HCT116 (cell line): ENCODE results near the gene RNF212. TPM values are rescaled to one million over a fixed set of nuclear protein-coding genes. Genes with fewer than 3 reads are reported as not detected.

Source experiments
- ATAC-seq: fragments of 200-7000 bp; cut with Tn5 transposase; 2 replicates; pipeline ENCODE4 v1.9.1; 2020; ENCODE audit warnings: mild to moderate bottlenecking, moderate library complexity
- BruUV-seq: library from RNA; stranded (reverse); fragments of 400-500 nt; replicated peaks from 2 replicates; lab custom pipeline; 2021; lab: Mats Ljungman, UMichigan
- CTCF ChIA-PET: fragments of 300-600 bp; sonication (Branson Sonifier 250); formaldehyde crosslinking; loops from one replicate; lab custom pipeline; 2021; ENCODE audit warnings: antibody characterized with exemption; lab: Charles Lee
- POLR2A ChIA-PET: fragments of 300-600, 350-600 bp; sonication (Branson Sonifier 250); formaldehyde crosslinking; loops from one replicate; lab custom pipeline; 2021; ENCODE audit warnings: antibody characterized with exemption; lab: Charles Lee
- RAD21 ChIA-PET, 2 experiments: fragments of 300-600 bp; sonication (Branson Sonifier 250); formaldehyde crosslinking; loops; one replicate each; lab custom pipeline; 2023; ENCODE audit warnings: low total read pairs in 2 of 2; ENCODE audit not compliant: uncharacterized antibody in 2 of 2, unreplicated experiment in 2 of 2, low non-redundant PET in 1 of 2; lab: Charles Lee
- DNase-seq: peaks from one replicate; pipeline ENCODE4 v3.0.0-alpha.2; 2010; ENCODE audit warnings: low read depth, low spot score
- H2AFZ ChIP-seq: fragments of 200-600 bp; shearing (Covaris generic), sonication (generic); 2 replicates; pipeline ENCODE4 v1.6.1; 2017; ENCODE audit warnings: low read depth, mixed run types, mixed read lengths, antibody characterized with exemption, low read length; ENCODE audit not compliant: poor library complexity, severe bottlenecking
- H3K27ac ChIP-seq: 2 replicates; pipeline ENCODE4 v1.5.1; 2012; ENCODE audit warnings: low read depth, low read length
- H3K27me3 ChIP-seq: fragments of 200-600 bp; sonication (generic); 2 replicates; pipeline ENCODE4 v1.6.1; 2016; ENCODE audit warnings: mixed run types, low read length, mixed read lengths; ENCODE audit not compliant: insufficient read depth
- H3K36me3 ChIP-seq, 2 experiments: fragments of 200-500 bp in 1 of 2; fragments of 200-600 bp in 1 of 2; sonication (Bioruptor generic) in 1 of 2; sonication (generic) in 1 of 2; 2 replicates each; pipeline versions ENCODE4 v1.5.1 to v1.6.1; 2014 to 2016; ENCODE audit warnings: low read length in 2 of 2, inconsistent platforms in 1 of 2, mixed read lengths in 1 of 2, mixed run types in 1 of 2; ENCODE audit not compliant: insufficient read depth in 2 of 2, control insufficient read depth in 1 of 2
- H3K4me1 ChIP-seq, 2 experiments: fragments of 200-600 bp in 1 of 2; sonication (generic) in 1 of 2; 2 replicates each; pipeline versions ENCODE4 v1.5.1 to v1.6.1; 2012 to 2017; ENCODE audit warnings: low read length in 2 of 2, inconsistent platforms in 1 of 2, mild to moderate bottlenecking in 1 of 2, mixed read lengths in 1 of 2, mixed run types in 1 of 2, moderate library complexity in 1 of 2; ENCODE audit not compliant: insufficient read depth in 2 of 2, control insufficient read depth in 1 of 2
- H3K4me2 ChIP-seq: fragments of 200-600 bp; sonication (generic); 2 replicates; pipeline ENCODE4 v1.6.1; 2017; ENCODE audit warnings: mixed run types, low read length, mixed read lengths
- H3K4me3 ChIP-seq, 2 experiments: fragments of 200-600 bp in 1 of 2; sonication (generic) in 1 of 2; replicated peaks in 1 of 2; 2 replicates each; pipeline ENCODE4 v1.5.1; 2011 to 2016; ENCODE audit warnings: low read length in 2 of 2, control low read depth in 1 of 2, low read depth in 1 of 2, mild to moderate bottlenecking in 1 of 2, mixed read lengths in 1 of 2, mixed run types in 1 of 2
- H3K79me2 ChIP-seq: fragments of 200-600 bp; sonication (generic); 2 replicates; pipeline ENCODE4 v1.6.1; 2017; ENCODE audit warnings: mild to moderate bottlenecking, mixed run types, low read length, moderate library complexity, mixed read lengths; ENCODE audit not compliant: insufficient read depth
- H3K9ac ChIP-seq: fragments of 200-600 bp; sonication (generic); 2 replicates; pipeline ENCODE4 v1.6.1; 2016; ENCODE audit warnings: low read length, mixed read lengths
- H3K9me2 ChIP-seq: fragments of 200-600 bp; sonication (generic), shearing (Covaris generic); 2 replicates; pipeline ENCODE4 v1.6.1; 2017; ENCODE audit warnings: mixed run types, mild to moderate bottlenecking, moderate library complexity; ENCODE audit not compliant: insufficient read depth
- H3K9me3 ChIP-seq, 2 experiments: fragments of 200-500 bp in 1 of 2; fragments of 200-600 bp in 1 of 2; sonication (Bioruptor generic) in 1 of 2; sonication (generic) in 1 of 2; 2 replicates each; pipeline ENCODE4 v1.6.1; 2014 to 2017; ENCODE audit warnings: low read length in 2 of 2, mixed read lengths in 2 of 2, inconsistent platforms in 1 of 2, low read depth in 1 of 2, mild to moderate bottlenecking in 1 of 2, mixed run types in 1 of 2, moderate library complexity in 1 of 2; ENCODE audit not compliant: control insufficient read depth in 1 of 2, insufficient read depth in 1 of 2
- H4K20me1 ChIP-seq: fragments of 200-600 bp; sonication (generic), shearing (Covaris generic); 2 replicates; pipeline ENCODE4 v1.6.1; 2017; ENCODE audit warnings: mixed run types, mild to moderate bottlenecking, moderate library complexity; ENCODE audit not compliant: insufficient read depth
- ATF3 ChIP-seq: IDR thresholded peaks from 2 replicates; pipeline ENCODE4 v1.6.1; 2012
- CBX3 ChIP-seq: IDR thresholded peaks from 2 replicates; pipeline ENCODE4 v1.6.1; 2012; ENCODE audit warnings: low read depth
- CEBPB ChIP-seq: IDR thresholded peaks from 2 replicates; pipeline ENCODE4 v1.6.1; 2012; ENCODE audit warnings: low read depth
- CTCF ChIP-seq, 3 experiments: fragments of 200-600 bp in 1 of 3; sonication (generic) in 1 of 3; IDR thresholded peaks in 2 of 3; conservative IDR thresholded peaks in 1 of 3; 2 replicates each; pipeline ENCODE4 v1.5.1; 2012 to 2017; ENCODE audit warnings: low read depth in 2 of 3, low read length in 2 of 3, antibody characterized with exemption in 1 of 3, borderline replicate concordance in 1 of 3, control low read depth in 1 of 3, mild to moderate bottlenecking in 1 of 3, mixed read lengths in 1 of 3, mixed run types in 1 of 3, moderate library complexity in 1 of 3; ENCODE audit not compliant: insufficient read depth in 1 of 3
- ELF1 ChIP-seq: IDR thresholded peaks from 2 replicates; pipeline ENCODE4 v1.6.1; 2012; ENCODE audit warnings: low read depth, borderline replicate concordance
- JUND ChIP-seq: IDR thresholded peaks from 2 replicates; pipeline ENCODE4 v1.6.1; 2012
- MAX ChIP-seq: IDR thresholded peaks from 2 replicates; pipeline ENCODE4 v1.6.1; 2012
- POLR2A ChIP-seq: IDR thresholded peaks from 2 replicates; pipeline ENCODE4 v1.7.0; 2011; ENCODE audit warnings: borderline replicate concordance; ENCODE audit not compliant: insufficient read depth, insufficient read length; ENCODE audit errors: extremely low read depth
- POLR2AphosphoS5 ChIP-seq: IDR thresholded peaks from 2 replicates; pipeline ENCODE4 v1.6.1; 2011; ENCODE audit warnings: mild to moderate bottlenecking, low read depth, low read length, moderate library complexity
- REST ChIP-seq: IDR thresholded peaks from 2 replicates; pipeline ENCODE4 v1.6.1; 2012; ENCODE audit warnings: low read depth
- SRF ChIP-seq: IDR thresholded peaks from 2 replicates; pipeline ENCODE4 v1.6.1; 2012; ENCODE audit warnings: low read depth
- TCF7L2 ChIP-seq: IDR thresholded peaks from 2 replicates; pipeline ENCODE4 v1.7.0; 2011; ENCODE audit warnings: borderline replicate concordance, inconsistent platforms; ENCODE audit not compliant: insufficient read depth, insufficient read length; ENCODE audit errors: extremely low read depth
- ZFX ChIP-seq: fragments of 450-650 bp; IDR thresholded peaks from 2 replicates; pipeline ENCODE4 v1.6.1; 2017
- ZNF274 ChIP-seq: fragments of 200-500 bp; sonication (Bioruptor generic); IDR thresholded peaks from 2 replicates; pipeline ENCODE4 v1.6.1; 2014; ENCODE audit warnings: mild to moderate bottlenecking, low read depth, low read length, inconsistent platforms
- intact Hi-C: fragments of 100-400 bp; cut with micrococcal nuclease; formaldehyde crosslinking; loops from 2 replicates; pipeline ENCODE4 v1.10.0; 2022
- total RNA-seq: library from RNA; stranded (reverse); gene quantifications from one replicate; pipeline ENCODE4 v1.2.1, GENCODE V29; 2021; ENCODE audit not compliant: unreplicated experiment

Gene RNF212
- total RNA-seq, 1 experiment from 2014 or later, result not detected

GRCh38 chr4:1155314-1155713 is 42.0 kb upstream of the RNF212 start:
- Histone ChIP-seq H3K9me3 (peaks cover 5 to 10% of the 10 kb centered on the region in 2 experiments; a peak in 2 of 4 replicates), H3K4me3 (no peak overlapping the region), H3K27ac (no peak overlapping the region), H3K9me2 (no peaks in the 10 kb centered on the region), H3K4me2 (no peak overlapping the region), H3K79me2 (no peaks in the 10 kb centered on the region), H3K9ac (no peak overlapping the region), H2AFZ (no peak overlapping the region), H4K20me1 (no peaks in the 10 kb centered on the region), H3K36me3 (no peaks in the 10 kb centered on the region), H3K4me1 (no peaks in the 10 kb centered on the region), H3K27me3 (peaks cover 26% of the 10 kb centered on the region; the same call in 1 of the 2 replicates)
- no TSS peak for BruUV-seq
- no peak for DNase-seq
- RAD21 ChIA-PET, result no interaction called here
- intact Hi-C loops, result no loop called here
- POLR2A ChIA-PET, result no interaction called here
- ATAC-seq, result no peak
- TF ChIP-seq SRF (no peak), MAX (no peak), POLR2A (no peak), TCF7L2 (no peak)
- CTCF ChIA-PET, result no interaction called here

- intact Hi-C loops, result no loop called here
- no peaks in the 10 kb centered on the region for H3K36me3 ChIP-seq
- RAD21 ChIA-PET, result no interaction called here
- H3K79me2 ChIP-seq, result no peaks in the 10 kb centered on the region
- no peaks in the 10 kb centered on the region for H3K9me2 ChIP-seq
- ATAC-seq, result no peak
- POLR2A ChIA-PET, result no interaction called here
- peaks cover 26% of the 10 kb centered on the region; the same call in 1 of the 2 replicates for H3K27me3 ChIP-seq
- H2AFZ ChIP-seq, result no peak overlapping the region
- no peak for TF ChIP-seq CEBPB
- TF ChIP-seq SRF, result no peak
- TF ChIP-seq REST, result no peak
- no peak for TF ChIP-seq ZFX
- no peak for TF ChIP-seq CBX3
- TF ChIP-seq ATF3, result no peak
- TF ChIP-seq ZNF274, result no peak
- TF ChIP-seq ELF1, result no peak
- TF ChIP-seq JUND, result no peak
- TF ChIP-seq CTCF (IDR thresholded peaks at IDR 0.05 in 2 of 3, conservative IDR thresholded peaks at IDR 0.05 in 1 of 3; ENCODE audit: borderline replicate concordance in 1 of 3, insufficient read depth in 1 of 3, low read depth in 2 of 3, low read length in 2 of 3), result no peak
- no peak for TF ChIP-seq POLR2AphosphoS5
- TF ChIP-seq, all 23 proteins: peak for 0
- no peaks in the 10 kb centered on the region for H3K4me1 ChIP-seq
- H3K4me2 ChIP-seq, result no peak overlapping the region
- no peaks in the 10 kb centered on the region for H4K20me1 ChIP-seq
- peaks cover 5 to 10% of the 10 kb centered on the region in 2 experiments; a peak in 2 of 4 replicates for H3K9me3 ChIP-seq
- no TSS peak for BruUV-seq
- no peak overlapping the region for H3K4me3 ChIP-seq
- CTCF ChIA-PET, result no interaction called here
- no peak for DNase-seq
- H3K27ac ChIP-seq, result no peak overlapping the region
- no peak overlapping the region for H3K9ac ChIP-seq
Observed at GRCh38 chr4:1154523-1155182, 41.3 kb upstream of the RNF212 start.
